CD1c-positive myeloid dendritic cell (primary cell): ENCODE measurements around the gene MCU.
"Not testable (repeated sequence)": the region's sequence is repeated elsewhere in the genome, so short reads cannot be mapped to it uniquely, and the experiment has no call there.

ENCODE experiments used
- DNase-seq: peaks from one replicate; pipeline ENCODE4 v3.0.0-alpha.2; 2016; ENCODE audit errors: extremely low spot score

Gene MCU

DNA sequence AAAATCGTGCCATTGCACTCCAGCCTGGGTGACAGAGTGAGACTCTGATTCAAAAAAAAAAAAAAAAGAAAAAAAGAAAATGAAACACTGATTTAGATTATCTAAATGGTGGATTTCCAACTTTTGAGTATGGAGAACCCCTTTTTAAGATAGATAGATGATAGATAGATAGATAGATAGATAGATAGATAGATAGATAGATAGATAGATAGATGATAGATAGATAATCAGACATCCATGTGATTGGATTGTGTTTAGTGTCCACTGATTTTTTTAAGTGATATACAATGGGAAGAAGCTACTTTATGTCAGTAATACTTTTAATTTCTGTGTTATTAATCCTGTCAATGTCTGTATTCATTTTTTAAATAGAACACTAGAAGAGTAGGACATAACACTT is 207.6 kb downstream of the MCU start:
- no peak for DNase-seq

DNA sequence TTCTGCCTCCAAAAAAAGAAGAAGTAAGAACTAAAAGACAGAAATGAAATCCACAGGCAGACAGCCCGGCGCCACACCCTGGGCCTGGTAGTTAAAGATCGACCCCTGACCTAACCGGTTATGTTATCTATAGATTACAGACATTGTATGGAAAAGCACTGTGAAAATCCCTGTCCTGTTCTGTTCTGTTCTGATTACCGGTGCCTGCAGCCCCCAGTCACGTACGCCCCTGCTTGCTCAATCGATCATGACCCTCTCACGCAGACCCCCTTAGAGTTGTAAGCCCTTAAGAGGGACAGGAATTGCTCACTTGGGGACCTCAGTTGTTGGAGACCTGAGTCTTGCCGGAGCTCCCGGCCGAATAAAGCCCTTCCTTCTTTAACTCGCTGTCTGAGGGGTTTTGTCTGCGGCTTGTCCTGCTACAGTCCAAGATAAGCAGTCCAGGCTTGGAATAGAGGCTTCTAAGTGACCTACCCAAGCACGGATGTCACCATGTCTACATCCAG is 212.1 kb downstream of the MCU start:
- not testable (repeated sequence) for DNase-seq

DNA sequence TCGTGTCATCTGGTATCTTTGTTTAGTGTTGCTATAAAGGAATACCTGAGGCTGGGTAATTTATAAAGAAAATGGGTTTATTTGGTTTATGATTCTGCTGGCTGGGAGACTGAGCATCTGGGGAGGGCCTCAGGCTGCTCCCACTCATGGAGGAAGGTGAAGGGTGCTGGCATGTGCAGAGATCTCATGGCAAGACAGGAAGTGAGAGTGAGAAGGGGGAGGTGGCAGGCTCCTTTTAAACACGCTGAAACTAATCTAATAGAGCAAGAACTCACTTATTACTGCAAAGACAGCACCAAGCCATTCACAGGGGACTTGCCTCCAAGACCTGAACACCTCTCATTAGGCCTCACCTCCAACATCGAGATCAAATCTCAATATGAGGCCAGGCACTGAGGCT is 212.9 kb downstream of the MCU start:
- DNase-seq: peak; percentile 13

DNA sequence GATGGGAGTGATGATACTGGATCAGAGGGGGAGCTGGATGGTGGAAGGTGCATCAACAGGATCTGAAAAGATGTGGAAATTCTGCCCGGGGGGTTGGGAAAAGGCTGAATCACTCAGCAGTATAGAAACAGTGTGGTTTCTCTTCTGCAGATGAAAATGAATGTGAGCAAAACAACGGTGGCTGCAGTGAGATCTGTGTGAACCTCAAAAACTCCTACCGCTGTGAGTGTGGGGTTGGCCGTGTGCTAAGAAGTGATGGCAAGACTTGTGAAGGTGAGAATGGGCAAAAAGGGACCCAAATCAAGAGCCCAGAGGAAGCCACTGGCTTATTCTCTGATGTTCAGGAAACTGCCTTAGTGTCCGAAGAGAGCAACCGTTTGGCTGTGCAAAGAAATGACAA is 214.5 kb downstream of the MCU start:
- DNase-seq: no peak

DNA sequence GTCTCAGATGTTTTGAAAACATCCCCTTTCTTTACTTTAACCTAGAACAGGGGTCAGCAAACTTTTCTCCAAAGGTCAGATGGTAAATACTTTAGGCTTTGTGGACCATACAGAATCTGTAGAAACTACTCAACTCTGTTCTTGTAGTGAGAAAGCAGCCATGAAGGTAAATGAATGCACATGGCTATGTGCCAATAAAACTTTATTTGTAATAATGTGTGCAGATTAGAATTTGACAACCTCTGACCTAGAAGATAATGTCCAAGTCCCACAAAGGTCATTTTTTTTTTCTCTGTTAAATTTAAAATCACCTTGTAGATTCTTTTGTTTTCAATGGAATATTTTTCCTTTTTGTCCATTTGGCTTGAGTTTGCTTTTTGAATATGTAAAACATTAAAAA is 218.8 kb downstream of the MCU start:
- DNase-seq: no peak

DNA sequence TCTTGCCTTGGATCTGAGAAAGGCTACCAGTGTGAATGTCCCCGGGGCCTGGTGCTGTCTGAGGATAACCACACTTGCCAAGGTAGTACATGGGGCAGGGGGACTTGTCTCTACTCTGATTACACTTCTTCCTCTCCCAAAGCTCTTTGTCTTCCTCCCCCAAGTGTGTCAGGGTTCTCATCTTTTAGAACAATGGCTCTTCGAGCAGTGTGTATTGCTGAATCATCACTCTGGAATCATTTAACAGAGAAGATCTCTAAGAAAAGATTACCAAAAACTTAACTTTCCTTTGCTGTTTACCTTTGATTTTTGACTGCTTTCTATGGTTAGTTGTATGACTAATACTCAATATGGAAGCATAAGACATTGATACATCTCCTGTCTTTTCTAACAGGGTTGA is 219.8 kb downstream of the MCU start:
- DNase-seq: no peak

DNA sequence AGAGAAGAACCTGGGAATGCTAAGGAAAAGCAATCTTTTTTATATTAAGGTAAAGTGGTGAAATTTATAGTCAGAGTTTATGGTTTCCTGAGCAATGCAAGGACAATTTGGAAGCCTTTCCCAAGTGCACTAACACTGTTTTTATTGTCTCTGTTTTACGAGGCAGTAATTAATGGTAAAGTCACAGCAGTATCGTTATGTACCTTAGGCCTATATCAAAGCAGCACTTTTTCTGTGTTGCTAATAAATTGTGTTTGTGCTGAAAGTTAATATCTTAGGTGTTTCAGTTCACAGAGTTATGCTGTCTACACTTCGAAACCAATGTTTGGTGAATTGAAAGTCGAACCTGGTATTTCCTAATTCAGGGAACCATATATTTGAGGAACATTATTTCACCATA is 220.8 kb downstream of the MCU start:
- DNase-seq: no peak

DNA sequence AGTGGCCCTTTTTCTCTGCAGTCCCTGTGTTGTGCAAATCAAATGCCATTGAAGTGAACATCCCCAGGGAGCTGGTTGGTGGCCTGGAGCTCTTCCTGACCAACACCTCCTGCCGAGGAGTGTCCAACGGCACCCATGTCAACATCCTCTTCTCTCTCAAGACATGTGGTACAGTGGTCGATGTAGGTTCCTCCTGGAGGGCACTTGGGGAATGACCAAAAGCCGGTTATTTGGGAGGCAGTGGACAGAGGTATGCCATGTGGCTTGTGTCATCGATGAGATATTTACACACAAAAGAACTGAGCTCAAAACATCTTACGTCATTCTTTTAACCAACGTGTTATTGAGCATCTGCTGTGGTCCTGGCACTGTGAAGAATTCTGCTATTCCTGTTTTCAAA is 221.3 kb downstream of the MCU start:
- DNase-seq: no peak

DNA sequence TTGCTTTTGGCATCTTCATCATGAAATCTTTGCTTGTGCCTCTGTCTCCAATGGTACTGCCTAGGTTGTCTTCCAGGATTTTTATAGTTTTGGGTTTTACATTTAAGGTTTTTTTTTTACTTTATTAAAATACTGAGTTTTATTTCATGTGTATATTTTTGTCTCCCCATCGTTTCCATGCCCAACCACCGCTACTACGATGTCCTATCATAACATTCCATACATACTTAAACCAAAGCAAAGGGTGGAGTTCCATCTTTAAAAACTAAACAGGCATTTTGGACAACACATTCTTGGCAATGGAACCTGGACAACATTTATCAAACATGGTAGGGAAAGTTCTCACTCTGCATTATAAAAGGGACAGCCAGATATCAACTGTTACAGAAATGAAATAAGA is 225.3 kb downstream of the MCU start:
- not testable (repeated sequence) for DNase-seq

DNA sequence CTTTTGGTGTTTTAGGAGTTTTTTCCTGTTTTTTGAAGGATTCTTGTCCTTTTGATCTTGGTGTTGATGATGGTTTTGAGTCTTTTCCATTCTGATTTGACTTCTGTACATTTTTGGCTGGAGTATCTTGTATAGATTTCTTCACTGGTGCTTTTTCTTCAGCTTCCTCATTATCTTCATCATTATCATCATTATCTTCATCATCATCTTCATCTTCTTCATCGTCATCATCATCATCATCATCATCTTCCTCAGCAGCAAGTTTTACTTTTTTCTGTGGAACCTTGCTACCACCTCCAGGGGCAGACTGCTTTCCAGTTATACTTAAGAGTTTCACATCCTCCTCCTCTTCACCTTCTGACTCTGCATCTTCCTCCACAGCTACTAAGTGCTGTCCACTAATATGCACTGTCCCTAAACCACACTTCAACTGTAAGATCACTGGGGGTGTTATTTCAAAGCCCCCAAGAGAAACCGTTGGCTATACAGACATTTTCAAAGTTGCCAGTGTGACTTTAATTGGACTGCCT is 225.9 kb downstream of the MCU start:
- DNase-seq: not testable (repeated sequence)

DNA sequence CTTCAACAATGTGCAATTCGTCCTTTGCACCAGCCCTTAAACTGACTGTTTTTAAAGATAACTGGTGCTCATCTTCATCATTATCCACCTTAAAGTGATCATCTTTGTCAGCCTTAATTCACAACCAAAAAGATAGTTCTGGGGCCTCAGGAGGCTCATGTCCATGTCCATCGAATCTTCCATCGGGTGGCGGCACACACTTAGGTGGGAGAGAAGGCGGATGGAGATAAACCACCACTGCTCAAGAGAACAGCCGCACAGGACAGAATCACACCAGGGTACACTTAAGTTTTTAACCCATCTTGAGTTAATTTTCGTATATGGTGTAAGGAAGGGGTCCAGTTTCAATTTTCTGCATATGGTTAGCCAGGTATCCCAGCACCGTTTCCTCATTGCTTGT is 226.4 kb downstream of the MCU start:
- DNase-seq: no peak

DNA sequence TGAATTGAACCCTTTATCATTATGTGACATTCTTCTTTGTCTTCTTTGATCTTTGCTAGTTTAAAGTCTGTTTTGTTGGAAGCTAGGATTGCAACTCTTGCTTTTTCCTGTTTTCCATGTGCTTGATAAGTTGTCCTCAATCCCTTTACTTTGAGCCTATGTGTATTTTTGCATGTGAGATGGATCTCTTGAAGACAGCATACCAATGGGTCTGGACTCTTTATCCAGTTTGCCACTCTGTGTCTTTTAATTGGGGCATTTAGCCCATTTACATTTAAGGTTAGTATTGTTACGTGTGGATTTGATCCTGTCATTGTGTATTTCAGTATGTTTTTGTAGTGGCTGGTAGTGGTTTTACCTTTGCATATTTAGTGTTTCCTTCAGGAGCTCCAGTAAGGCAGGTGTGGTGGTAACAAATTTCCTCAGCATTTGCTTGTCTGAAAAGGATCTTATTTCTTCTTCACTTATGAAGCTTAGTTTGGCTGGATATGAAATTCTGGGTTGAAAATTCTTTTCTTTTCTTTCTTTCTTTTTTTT is 229.3 kb downstream of the MCU start:
- DNase-seq: not testable (repeated sequence)

DNA sequence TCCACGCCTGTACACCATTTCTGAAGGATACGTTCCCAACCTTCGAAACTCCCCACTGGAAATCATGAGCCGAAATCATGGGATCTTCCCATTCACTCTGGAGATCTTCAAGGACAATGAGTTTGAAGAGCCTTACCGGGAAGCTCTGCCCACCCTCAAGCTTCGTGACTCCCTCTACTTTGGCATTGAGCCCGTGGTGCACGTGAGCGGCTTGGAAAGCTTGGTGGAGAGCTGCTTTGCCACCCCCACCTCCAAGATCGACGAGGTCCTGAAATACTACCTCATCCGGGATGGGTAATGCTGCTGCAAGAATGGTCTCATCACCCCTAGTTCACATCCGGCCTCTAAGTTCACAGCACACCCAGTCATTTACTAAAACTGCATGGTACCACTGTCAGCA is 232.4 kb downstream of the MCU start:
- DNase-seq: no peak

DNA sequence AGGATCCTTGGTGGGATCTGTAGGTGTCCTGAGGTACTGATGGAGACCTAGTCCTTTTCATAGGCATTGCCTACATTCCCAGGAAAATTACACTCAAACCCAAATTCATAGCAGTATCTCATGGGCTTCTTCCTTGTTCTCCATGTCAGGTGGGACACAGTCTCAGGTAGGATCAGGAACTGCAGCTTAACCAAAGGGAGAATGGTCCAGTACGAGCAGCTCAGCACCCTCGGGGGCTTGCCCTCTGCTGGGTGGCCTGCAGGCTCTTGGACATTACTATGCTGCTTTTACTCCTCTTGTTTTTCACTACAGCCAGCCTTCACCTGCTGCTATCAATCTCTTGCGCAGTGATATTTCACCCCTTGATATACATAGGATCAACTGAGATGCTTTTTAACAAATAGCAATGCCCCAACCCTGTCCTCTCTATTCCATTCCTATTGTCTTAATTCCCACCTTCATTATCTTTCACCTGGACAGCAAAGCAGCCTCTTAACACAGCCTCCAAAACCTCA is 234.1 kb downstream of the MCU start:
- DNase-seq: no peak

DNA sequence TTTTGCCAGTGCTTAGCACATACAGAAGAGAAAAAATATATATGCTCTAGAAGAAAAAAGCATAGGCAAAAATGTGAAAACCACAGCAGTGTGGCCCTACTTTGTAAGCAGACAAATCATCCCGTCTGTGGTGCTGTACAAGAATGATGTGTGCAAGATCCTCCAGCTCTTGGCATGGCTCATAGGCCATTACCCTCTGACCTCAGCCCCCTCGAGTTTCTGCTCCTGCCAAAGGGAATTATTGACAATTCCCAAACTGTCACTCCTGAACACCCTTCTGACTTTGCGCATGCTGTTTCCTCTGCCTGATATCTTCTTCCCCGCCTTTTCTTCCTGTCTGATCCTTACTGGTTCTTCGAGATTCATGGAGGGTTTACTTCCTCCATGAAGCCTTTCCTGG is 235.5 kb downstream of the MCU start:
- DNase-seq: no peak

DNA sequence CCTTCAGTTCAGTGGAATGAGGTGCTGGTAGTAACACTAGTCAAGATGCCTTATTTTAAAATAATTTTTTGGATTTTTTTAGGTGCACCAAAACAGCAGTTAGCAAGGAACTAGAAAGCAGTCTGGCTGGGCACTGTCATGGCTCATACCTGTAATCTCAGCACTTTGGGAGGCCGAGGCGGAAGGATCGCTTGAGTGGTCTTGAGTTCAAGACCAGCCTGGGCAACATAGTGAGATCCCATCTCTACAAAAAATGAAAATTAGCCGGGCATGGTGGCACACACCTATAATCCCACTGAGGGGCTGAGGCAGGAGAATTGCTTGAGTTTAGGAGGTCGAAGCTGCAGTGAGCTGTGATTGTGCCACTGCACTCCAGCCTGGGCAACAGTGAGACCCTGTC is 236.9 kb downstream of the MCU start:
- DNase-seq: no peak

DNA sequence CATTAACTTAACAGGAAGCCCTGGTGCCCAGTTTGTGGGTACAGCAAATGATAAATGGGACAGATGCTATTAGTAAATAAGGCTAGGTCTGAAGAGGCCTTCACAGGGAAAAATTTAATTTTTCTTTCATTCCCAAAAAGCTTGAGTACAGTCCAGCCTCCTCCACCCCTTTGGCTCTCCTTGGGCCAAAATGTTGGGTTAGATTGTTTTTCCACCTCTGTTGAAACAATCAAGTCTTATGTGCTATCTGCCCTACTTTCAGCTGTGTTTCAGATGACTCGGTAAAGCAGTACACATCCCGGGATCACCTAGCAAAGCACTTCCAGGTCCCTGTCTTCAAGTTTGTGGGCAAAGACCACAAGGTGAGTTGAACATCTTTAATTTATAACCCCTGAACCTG is 238.3 kb downstream of the MCU start:
- DNase-seq: no peak

DNA sequence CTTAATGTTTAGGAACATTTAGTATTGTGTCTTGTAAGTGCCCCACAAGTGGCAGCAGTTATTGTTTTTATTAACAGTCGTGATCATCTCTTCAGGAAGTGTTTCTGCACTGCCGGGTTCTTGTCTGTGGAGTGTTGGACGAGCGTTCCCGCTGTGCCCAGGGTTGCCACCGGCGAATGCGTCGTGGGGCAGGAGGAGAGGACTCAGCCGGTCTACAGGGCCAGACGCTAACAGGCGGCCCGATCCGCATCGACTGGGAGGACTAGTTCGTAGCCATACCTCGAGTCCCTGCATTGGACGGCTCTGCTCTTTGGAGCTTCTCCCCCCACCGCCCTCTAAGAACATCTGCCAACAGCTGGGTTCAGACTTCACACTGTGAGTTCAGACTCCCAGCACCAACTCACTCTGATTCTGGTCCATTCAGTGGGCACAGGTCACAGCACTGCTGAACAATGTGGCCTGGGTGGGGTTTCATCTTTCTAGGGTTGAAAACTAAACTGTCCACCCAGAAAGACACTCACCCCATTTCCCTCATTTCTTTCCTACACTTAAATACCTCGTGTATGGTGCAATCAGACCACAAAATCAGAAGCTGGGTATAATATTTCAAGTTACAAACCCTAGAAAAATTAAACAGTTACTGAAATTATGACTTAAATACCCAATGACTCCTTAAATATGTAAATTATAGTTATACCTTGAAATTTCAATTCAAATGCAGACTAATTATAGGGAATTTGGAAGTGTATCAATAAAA is 240.5 kb downstream of the MCU start:
- DNase-seq: no peak

DNA sequence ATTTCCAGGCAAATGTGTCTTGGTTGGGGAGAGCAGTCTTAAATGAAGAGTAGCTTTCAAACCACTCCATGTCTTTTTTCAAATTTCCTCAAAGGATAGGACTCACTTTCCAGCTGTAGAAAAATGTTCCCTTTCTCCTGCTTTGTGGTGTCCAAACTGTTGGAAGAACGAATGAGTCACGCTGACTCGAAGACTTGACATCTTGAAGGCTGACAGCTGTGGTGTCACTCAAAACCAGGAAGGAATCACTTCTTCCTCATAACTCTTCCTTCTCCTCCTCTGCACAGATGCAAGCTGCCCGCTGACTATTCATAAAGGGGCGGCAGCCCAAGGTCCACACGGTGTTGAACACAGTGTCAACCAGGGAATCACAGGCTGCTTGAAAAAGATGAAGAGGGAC is 243.4 kb downstream of the MCU start:
- peak; percentile 8 for DNase-seq
